HG02759 (cell line): ENCODE data around the gene CCDC50.

Source experiments
- ATAC-seq: cut with Tn5 transposase; IDR thresholded peaks from one replicate; pipeline ENCODE4 v1.9.1; 2021; ENCODE audit warnings: mild to moderate bottlenecking, moderate library complexity; ENCODE audit not compliant: unreplicated experiment

CCDC50 gene

GRCh38 chr3:191328962-191329653 lies at the start of gene CCDC50:
TSS of gene CCDC50 (plus strand) at chr3:191329394. CDS start at chr3:191329675, 281 bp downstream.
- ATAC-seq, result peak; percentile 84

GRCh38 chr3:191280111-191280510 lies 49.1 kb upstream of the CCDC50 start:
- no peak for ATAC-seq

GRCh38 chr3:191280882-191281281 lies 48.3 kb upstream of the CCDC50 start:
- ATAC-seq, result no peak

- no peak for ATAC-seq
Observed at GRCh38 chr3:191282251-191283185, 46.7 kb upstream of the CCDC50 start.

GRCh38 chr3:191283400-191283799 lies 45.8 kb upstream of the CCDC50 start:
- ATAC-seq, result no peak

GRCh38 chr3:191290311-191291025 lies 38.7 kb upstream of the CCDC50 start:
- ATAC-seq, result peak; percentile 86

- ATAC-seq, result no peak
Observed at GRCh38 chr3:191292243-191293015, 36.8 kb upstream of the CCDC50 start.

GRCh38 chr3:191294291-191294690 lies 34.9 kb upstream of the CCDC50 start:
- no peak for ATAC-seq

- ATAC-seq, result peak; percentile 88
Observed at GRCh38 chr3:191296041-191296541, 33.1 kb upstream of the CCDC50 start.

GRCh38 chr3:191298846-191299245 lies 30.3 kb upstream of the CCDC50 start:
- no peak for ATAC-seq

GRCh38 chr3:191300422-191300821 lies 28.8 kb upstream of the CCDC50 start:
- ATAC-seq, result peak; percentile 31

GRCh38 chr3:191301017-191301416 lies 28.2 kb upstream of the CCDC50 start:
- peak; percentile 67 for ATAC-seq

GRCh38 chr3:191301782-191302411 lies 27.3 kb upstream of the CCDC50 start:
- no peak for ATAC-seq

GRCh38 chr3:191302451-191302850 lies 26.7 kb upstream of the CCDC50 start:
- ATAC-seq, result no peak

- ATAC-seq, result no peak
Observed at GRCh38 chr3:191303596-191303995, 25.6 kb upstream of the CCDC50 start.

- no peak for ATAC-seq
Observed at GRCh38 chr3:191306428-191306827, 22.8 kb upstream of the CCDC50 start.

- no peak for ATAC-seq
Observed at GRCh38 chr3:191307341-191307740, 21.9 kb upstream of the CCDC50 start.

GRCh38 chr3:191313296-191313695 lies 15.9 kb upstream of the CCDC50 start:
- ATAC-seq, result no peak

- no peak for ATAC-seq
Observed at GRCh38 chr3:191314109-191314728, 15.0 kb upstream of the CCDC50 start.
